B cell (primary cell): ENCODE measurements around the gene IL1F10. TPM values are rescaled to one million over a fixed set of nuclear protein-coding genes. Genes with fewer than 3 reads are reported as not detected.
A peak's percentile ranks its signal among the peaks of the same experiment; 100 is the strongest.

Experiments
- ATAC-seq: fragments of 200-7000 bp; cut with Tn5 transposase; one replicate; pipeline ENCODE4 v1.10.0; 2021; ENCODE audit warnings: low read depth, mild to moderate bottlenecking, moderate number of reproducible peaks, moderate library complexity
- CTCF ChIA-PET: fragments of 350-600 bp; sonication (Branson Sonifier 250); formaldehyde crosslinking; loops from one replicate; lab custom pipeline; 2021; ENCODE audit warnings: antibody characterized with exemption, inconsistent platforms; lab: Charles Lee
- POLR2A ChIA-PET: fragments of 350-600 bp; sonication (Branson Sonifier 250); formaldehyde crosslinking; loops from one replicate; lab custom pipeline; 2021; ENCODE audit warnings: antibody characterized with exemption; lab: Charles Lee
- DNase-seq: peaks from one replicate; pipeline ENCODE4 v3.0.0; 2013
- H2AFZ ChIP-seq: 2 replicates; pipeline ENCODE4 v1.6.1; 2012; ENCODE audit warnings: mild to moderate bottlenecking, low read depth, low read length; ENCODE audit not compliant: insufficient read depth, poor library complexity, severe bottlenecking
- H3K27ac ChIP-seq, 2 donors: 1 replicate in 1 of 2; 2 replicates in 1 of 2; pipeline ENCODE4 v1.5.1; 2012 to 2013; ENCODE audit warnings: low read length in 2 of 2, mild to moderate bottlenecking in 2 of 2, moderate library complexity in 1 of 2
- H3K27me3 ChIP-seq, 4 experiments: fragments of 200-600 bp in 1 of 4; sonication (generic) in 1 of 4; replicated peaks in 1 of 4; 1 replicate in 2 of 4; 2 replicates in 2 of 4; pipeline versions ENCODE4 v1.6.1 to v1.7.0; 2013 to 2016; ENCODE audit warnings: low read length in 3 of 4, mild to moderate bottlenecking in 2 of 4, mixed read lengths in 1 of 4, moderate library complexity in 1 of 4; ENCODE audit not compliant: insufficient read depth in 4 of 4, control insufficient read depth in 3 of 4; ENCODE audit errors: control extremely low read depth in 1 of 4
- H3K36me3 ChIP-seq, 2 experiments: replicated peaks in 1 of 2; 1 replicate in 1 of 2; 2 replicates in 1 of 2; pipeline versions ENCODE4 v1.6.1 to v1.7.1; 2013; ENCODE audit warnings: low read length in 1 of 2; ENCODE audit not compliant: insufficient read depth in 2 of 2, control insufficient read depth in 1 of 2; ENCODE audit errors: control extremely low read depth in 1 of 2, extremely low read depth in 1 of 2
- H3K4me1 ChIP-seq, 2 donors: fragments of 200-600 bp in 1 of 2; sonication (generic) in 1 of 2; 1 replicate in 1 of 2; 2 replicates in 1 of 2; pipeline versions ENCODE4 v1.5.1 to v1.6.1; 2013 to 2017; ENCODE audit warnings: low read length in 2 of 2; ENCODE audit not compliant: control insufficient read depth in 2 of 2, insufficient read depth in 2 of 2
- H3K4me2 ChIP-seq: replicated peaks from 2 replicates; pipeline ENCODE3; 2012; ENCODE audit warnings: mild to moderate bottlenecking, low read depth, low read length; ENCODE audit not compliant: poor library complexity, severe bottlenecking
- H3K4me3 ChIP-seq, 5 experiments: fragments of 200-600 bp in 1 of 5; sonication (generic) in 1 of 5; 1 replicate in 3 of 5; 2 replicates in 2 of 5; pipeline versions ENCODE4 v1.5.1 to v1.7.0; 2011 to 2016; ENCODE audit warnings: low read length in 4 of 5, mild to moderate bottlenecking in 4 of 5, low read depth in 2 of 5, control low read depth in 1 of 5, moderate library complexity in 1 of 5; ENCODE audit not compliant: insufficient read depth in 1 of 5; ENCODE audit errors: control extremely low read depth in 1 of 5, extremely low read depth in 1 of 5
- H3K79me2 ChIP-seq: fragments of 200-600 bp; sonication (generic); one replicate; pipeline ENCODE4 v1.6.0; 2016; ENCODE audit warnings: low read length; ENCODE audit not compliant: control insufficient read depth, insufficient read depth
- H3K9ac ChIP-seq: fragments of 200-600 bp; sonication (generic); 2 replicates; pipeline ENCODE4 v1.6.1; 2017; ENCODE audit warnings: mild to moderate bottlenecking, low read length, moderate library complexity
- H3K9me3 ChIP-seq, 3 donors: one replicate each; pipeline versions ENCODE4 v1.6.1 to v1.7.1; 2013; ENCODE audit warnings: low read length in 2 of 3; ENCODE audit not compliant: control insufficient read depth in 2 of 3, insufficient read depth in 1 of 3; ENCODE audit errors: control extremely low read depth in 1 of 3
- H4K20me1 ChIP-seq: 2 replicates; pipeline ENCODE4 v1.6.0; 2012; ENCODE audit warnings: mild to moderate bottlenecking, low read length; ENCODE audit not compliant: insufficient read depth, control insufficient read depth, poor library complexity, severe bottlenecking
- H3K27ac Mint-ChIP-seq: one replicate; pipeline ENCODE4 v1.8.0; 2021; ENCODE audit warnings: mixed read lengths
- H3K27me3 Mint-ChIP-seq: one replicate; pipeline ENCODE4 v1.8.0; 2021; ENCODE audit warnings: mixed read lengths
- H3K4me1 Mint-ChIP-seq: one replicate; pipeline ENCODE4 v1.8.0; 2021; ENCODE audit warnings: mixed read lengths
- H3K4me3 Mint-ChIP-seq: one replicate; pipeline ENCODE4 v1.8.0; 2021; ENCODE audit warnings: mixed read lengths
- H3K9me3 Mint-ChIP-seq: one replicate; pipeline ENCODE4 v1.8.0; 2022; ENCODE audit warnings: mixed read lengths; ENCODE audit not compliant: insufficient read depth
- EZH2 ChIP-seq: IDR thresholded peaks from 2 replicates; pipeline ENCODE4 v1.6.1; 2012; ENCODE audit warnings: borderline replicate concordance, low read depth, mild to moderate bottlenecking, moderate library complexity, low read length; ENCODE audit not compliant: insufficient read depth, poor library complexity, severe bottlenecking
- WGBS: methylation state at CpG from one replicate; pipeline ENCODE4 v1.1.5; 2013; ENCODE audit warnings: missing lambda C conversion rate; ENCODE audit not compliant: insufficient coverage; 5-methylcytosine and 5-hydroxymethylcytosine counted together
- intact Hi-C: fragments of 100-400 bp; cut with micrococcal nuclease; formaldehyde crosslinking; loops from one replicate; pipeline ENCODE4 v1.10.0; 2022
- polyA plus RNA-seq: library from polyadenylated mRNA; depleted of rRNA; stranded (reverse); fragments of >200 nt; gene quantifications from 2 replicates; pipeline ENCODE4 v1.2.3, GENCODE V29; 2012
- total RNA-seq, 2 donors: library from RNA; stranded (reverse); fragments of 120-200 nt in 1 of 2; gene quantifications; 1 replicate in 1 of 2; 2 replicates in 1 of 2; pipeline versions ENCODE4 v1.2.3 to v1.2.4, GENCODE V29; 2013 to 2022
- TF ChIP-seq, protein P1 (sequence below): fragments of 200-600 bp; IDR thresholded peaks from one replicate; pipeline ENCODE4 v1.8.0; 2022; ENCODE audit warnings: antibody characterized with exemption, mild to moderate bottlenecking

Gene IL1F10
- total and polyA plus RNA-seq, 2 donors (not counting 1 experiment from before 2014, with no cell fraction given) = not detected

- Histone ChIP-seq H3K4me3 (no peak overlapping the region), H2AFZ (no peak overlapping the region), H3K27me3 (peaks cover 0 to 35% (median 18%) of the 10 kb centered on the region in 4 experiments), H3K4me1 (peaks cover 7 to 8% of the 10 kb centered on the region in 2 donors), H4K20me1 (no peaks in the 10 kb centered on the region), H3K27ac (no peak overlapping the region), H3K36me3 (no peaks in the 10 kb centered on the region), H3K9ac (no peak overlapping the region), H3K9me3 (no peaks in the 10 kb centered on the region), H3K4me2 (no peak overlapping the region), H3K79me2 (no peaks in the 10 kb centered on the region)
- WGBS = 18% methylated on average over 1 of the region's 2 CpGs
- Mint-ChIP-seq H3K4me1 (peaks cover 5% of the 10 kb centered on the region), H3K9me3 (no peaks in the 10 kb centered on the region), H3K27ac (no peak overlapping the region), H3K27me3 (peaks cover 58% of the 10 kb centered on the region), H3K4me3 (no peak overlapping the region)
- DNase-seq (peak; percentile 17), ATAC-seq (no peak)
- intact Hi-C loops = no loop called here
- POLR2A ChIA-PET = no interaction called here
- CTCF ChIA-PET = no interaction called here
- TF ChIP-seq, protein P1, sequence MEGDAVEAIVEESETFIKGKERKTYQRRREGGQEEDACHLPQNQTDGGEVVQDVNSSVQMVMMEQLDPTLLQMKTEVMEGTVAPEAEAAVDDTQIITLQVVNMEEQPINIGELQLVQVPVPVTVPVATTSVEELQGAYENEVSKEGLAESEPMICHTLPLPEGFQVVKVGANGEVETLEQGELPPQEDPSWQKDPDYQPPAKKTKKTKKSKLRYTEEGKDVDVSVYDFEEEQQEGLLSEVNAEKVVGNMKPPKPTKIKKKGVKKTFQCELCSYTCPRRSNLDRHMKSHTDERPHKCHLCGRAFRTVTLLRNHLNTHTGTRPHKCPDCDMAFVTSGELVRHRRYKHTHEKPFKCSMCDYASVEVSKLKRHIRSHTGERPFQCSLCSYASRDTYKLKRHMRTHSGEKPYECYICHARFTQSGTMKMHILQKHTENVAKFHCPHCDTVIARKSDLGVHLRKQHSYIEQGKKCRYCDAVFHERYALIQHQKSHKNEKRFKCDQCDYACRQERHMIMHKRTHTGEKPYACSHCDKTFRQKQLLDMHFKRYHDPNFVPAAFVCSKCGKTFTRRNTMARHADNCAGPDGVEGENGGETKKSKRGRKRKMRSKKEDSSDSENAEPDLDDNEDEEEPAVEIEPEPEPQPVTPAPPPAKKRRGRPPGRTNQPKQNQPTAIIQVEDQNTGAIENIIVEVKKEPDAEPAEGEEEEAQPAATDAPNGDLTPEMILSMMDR = no peak
- no peak for TF ChIP-seq EZH2
Measured at GRCh38 chr2:113025737-113026136, 42.0 kb upstream of the IL1F10 start.

DNA sequence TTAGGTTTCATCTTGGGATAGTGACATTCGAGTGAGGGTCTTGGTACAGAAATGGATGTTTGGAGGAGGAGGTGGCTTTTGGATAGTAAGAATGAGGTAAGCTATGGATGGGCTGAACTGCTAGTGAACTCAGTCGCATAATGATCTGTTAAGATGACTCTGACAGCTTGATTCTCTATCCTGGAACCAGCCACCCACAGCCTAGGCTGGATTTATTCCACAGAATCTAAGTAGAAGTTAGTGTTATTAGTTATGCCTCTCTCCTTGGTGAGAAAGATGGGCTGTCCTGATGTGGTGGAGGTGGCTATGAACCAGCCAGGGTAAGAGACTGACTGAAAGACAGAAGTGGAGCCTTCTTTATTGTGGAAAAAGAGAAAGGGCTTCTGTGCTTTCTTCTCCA is 40.1 kb upstream of the IL1F10 start:
- H3K27me3 ChIP-seq = peaks cover 0 to 32% (median 19%) of the 10 kb centered on the region in 4 experiments
- H3K4me1 ChIP-seq = peaks cover 7 to 8% of the 10 kb centered on the region in 2 donors
- H3K9me3 ChIP-seq = no peaks in the 10 kb centered on the region
- H4K20me1 ChIP-seq = no peaks in the 10 kb centered on the region
- no peak overlapping the region for H3K4me2 ChIP-seq
- no peak overlapping the region for H3K4me3 Mint-ChIP-seq
- no peak overlapping the region for H3K4me3 ChIP-seq
- no peaks in the 10 kb centered on the region for H3K9me3 Mint-ChIP-seq
- H3K27ac ChIP-seq = no peak overlapping the region
- no peak overlapping the region for H2AFZ ChIP-seq
- no peaks in the 10 kb centered on the region for H3K36me3 ChIP-seq
- DNase-seq = no peak
- ChIA-PET CTCF (no interaction called here), POLR2A (no interaction called here)
- TF ChIP-seq EZH2 = no peak
- TF ChIP-seq, protein P1 = no peak
- 100% methylated on average over 1 of the region's 2 CpGs for WGBS
- no peak overlapping the region for H3K9ac ChIP-seq
- H3K4me1 Mint-ChIP-seq = peaks cover 5% of the 10 kb centered on the region
- peaks cover 51% of the 10 kb centered on the region for H3K27me3 Mint-ChIP-seq
- ATAC-seq = no peak
- no peaks in the 10 kb centered on the region for H3K79me2 ChIP-seq
- intact Hi-C loops = no loop called here
- H3K27ac Mint-ChIP-seq = no peak overlapping the region
